Mesenchymal stem cell (in vitro differentiated cells and primary cell): ENCODE results near the gene ZC3H4.

Experiments used
- DNase-seq: peaks from one replicate; pipeline ENCODE4 v3.0.0-alpha.2; 2013
- H2AFZ ChIP-seq: one replicate; pipeline ENCODE4 v1.6.1; 2013; ENCODE audit warnings: low read depth, mild to moderate bottlenecking, control low read depth, inconsistent platforms, low read length, moderate library complexity
- H2AK5ac ChIP-seq: 2 replicates; pipeline ENCODE4 v1.6.1; 2013; ENCODE audit warnings: low read length, moderate library complexity, mild to moderate bottlenecking, inconsistent platforms; ENCODE audit not compliant: severe bottlenecking
- H2BK120ac ChIP-seq: one replicate; pipeline ENCODE4 v1.6.1; 2013; ENCODE audit warnings: low read depth, mild to moderate bottlenecking, inconsistent platforms, low read length, moderate library complexity
- H2BK12ac ChIP-seq, 2 experiments: one replicate each; pipeline ENCODE4 v1.6.1; 2013; ENCODE audit warnings: inconsistent platforms in 2 of 2, low read length in 2 of 2, mild to moderate bottlenecking in 2 of 2, moderate library complexity in 2 of 2, control low read depth in 1 of 2
- H2BK15ac ChIP-seq: one replicate; pipeline ENCODE4 v1.6.1; 2013; ENCODE audit warnings: mild to moderate bottlenecking, low read depth, inconsistent platforms; ENCODE audit not compliant: poor library complexity, severe bottlenecking
- H2BK5ac ChIP-seq: 2 replicates; pipeline ENCODE4 v1.6.1; 2013; ENCODE audit warnings: low read depth, mild to moderate bottlenecking, low read length, control low read depth, inconsistent platforms; ENCODE audit not compliant: poor library complexity, severe bottlenecking
- H3K14ac ChIP-seq, 2 experiments: one replicate each; pipeline ENCODE4 v1.6.1; 2013; ENCODE audit warnings: inconsistent platforms in 2 of 2, low read length in 2 of 2, control low read depth in 1 of 2, mild to moderate bottlenecking in 1 of 2, moderate library complexity in 1 of 2
- H3K18ac ChIP-seq, 2 experiments: one replicate each; pipeline ENCODE4 v1.6.1; 2013; ENCODE audit warnings: inconsistent platforms in 2 of 2, low read length in 2 of 2, control low read depth in 1 of 2, low read depth in 1 of 2, mild to moderate bottlenecking in 1 of 2
- H3K23ac ChIP-seq, 2 experiments: one replicate each; pipeline ENCODE4 v1.6.1; 2013; ENCODE audit warnings: inconsistent platforms in 2 of 2, low read length in 2 of 2, mild to moderate bottlenecking in 2 of 2, moderate library complexity in 2 of 2, control low read depth in 1 of 2
- H3K27ac ChIP-seq: 2 replicates; pipeline ENCODE4 v1.5.1; 2013; ENCODE audit warnings: mild to moderate bottlenecking, moderate library complexity, low read length, control low read depth, inconsistent platforms; ENCODE audit not compliant: poor library complexity, severe bottlenecking
- H3K27me3 ChIP-seq, 2 experiments: 2 replicates each; pipeline versions ENCODE4 v1.6.1 to v1.7.0; 2013; ENCODE audit warnings: low read length in 2 of 2, mild to moderate bottlenecking in 2 of 2, moderate library complexity in 2 of 2, control low read depth in 1 of 2, inconsistent platforms in 1 of 2; ENCODE audit not compliant: control insufficient read depth in 1 of 2, insufficient read depth in 1 of 2
- H3K36me3 ChIP-seq, 2 experiments: 2 replicates each; pipeline versions ENCODE4 v1.6.1 to v1.7.0; 2013; ENCODE audit warnings: low read length in 2 of 2, control low read depth in 1 of 2, inconsistent platforms in 1 of 2, low read depth in 1 of 2, mild to moderate bottlenecking in 1 of 2; ENCODE audit not compliant: insufficient read depth in 2 of 2, control insufficient read depth in 1 of 2
- H3K4ac ChIP-seq, 2 experiments: one replicate each; pipeline ENCODE4 v1.6.1; 2013; ENCODE audit warnings: inconsistent platforms in 2 of 2, low read length in 2 of 2, mild to moderate bottlenecking in 2 of 2, moderate library complexity in 2 of 2, control low read depth in 1 of 2, low read depth in 1 of 2
- H3K4me1 ChIP-seq: 2 replicates; pipeline ENCODE4 v1.6.1; 2013; ENCODE audit warnings: low read depth, low read length, control low read depth; ENCODE audit not compliant: control insufficient read depth, insufficient read depth
- H3K4me2 ChIP-seq: 2 replicates; pipeline ENCODE4 v1.6.1; 2013; ENCODE audit warnings: low read length, mild to moderate bottlenecking, inconsistent platforms; ENCODE audit not compliant: poor library complexity, severe bottlenecking
- H3K4me3 ChIP-seq, 2 experiments: 2 replicates each; pipeline versions ENCODE4 v1.5.1 to v1.7.0; 2013; ENCODE audit warnings: low read length in 2 of 2, mild to moderate bottlenecking in 2 of 2, control low read depth in 1 of 2, low read depth in 1 of 2; ENCODE audit not compliant: insufficient read depth in 1 of 2
- H3K79me1 ChIP-seq: replicated peaks from 2 replicates; pipeline ENCODE4 v1.6.1; 2013; ENCODE audit warnings: mild to moderate bottlenecking, control low read depth, low read length, inconsistent platforms; ENCODE audit not compliant: poor library complexity, severe bottlenecking
- H3K9ac ChIP-seq: 2 replicates; pipeline ENCODE4 v1.7.0; 2013; ENCODE audit warnings: mild to moderate bottlenecking, low read length, moderate library complexity
- H3K9me3 ChIP-seq: 2 replicates; pipeline ENCODE4 v1.7.0; 2013; ENCODE audit warnings: mild to moderate bottlenecking, low read length; ENCODE audit not compliant: control insufficient read depth
- H4K8ac ChIP-seq: one replicate; pipeline ENCODE4 v1.6.1; 2013; ENCODE audit warnings: inconsistent platforms, mild to moderate bottlenecking, low read length, moderate library complexity
- H4K91ac ChIP-seq: one replicate; pipeline ENCODE4 v1.6.1; 2013; ENCODE audit warnings: mild to moderate bottlenecking, low read length, inconsistent platforms
- WGBS: methylation state at CpG from one replicate; pipeline ENCODE4 v1.1.7; 2013; ENCODE audit warnings: mixed read lengths; 5-methylcytosine and 5-hydroxymethylcytosine counted together

Gene ZC3H4

GRCh38 chr19:47153266-47153665, 39.7 kb upstream of the ZC3H4 start:
- Histone ChIP-seq H3K4me3 (no peak overlapping the region), H3K79me1 (peaks cover 24% of the 10 kb centered on the region), H2BK15ac (no peak overlapping the region), H2BK120ac (no peak overlapping the region), H3K9me3 (no peaks in the 10 kb centered on the region), H3K18ac (no peak overlapping the region), H2AFZ (no peak overlapping the region), H3K14ac (no peak overlapping the region), H4K8ac (no peak overlapping the region), H2BK12ac (no peak overlapping the region), H3K27ac (no peak overlapping the region), H2AK5ac (peak overlapping the region; percentile 33), H3K4me1 (peaks cover 9% of the 10 kb centered on the region), H4K91ac (no peak overlapping the region), H3K36me3 (peaks cover 29 to 79% of the 10 kb centered on the region in 2 experiments), H2BK5ac (no peak overlapping the region), H3K23ac (no peak overlapping the region), H3K4ac (no peak overlapping the region), H3K9ac (no peak overlapping the region), H3K4me2 (no peak overlapping the region), H3K27me3 (no peaks in the 10 kb centered on the region)
- no peak for DNase-seq
- 100% methylated on average over 1 of the region's 2 CpGs for WGBS

GRCh38 chr19:47152632-47153031, 39.1 kb upstream of the ZC3H4 start:
- H3K9ac ChIP-seq: no peak overlapping the region
- peaks cover 24% of the 10 kb centered on the region for H3K79me1 ChIP-seq
- no peak overlapping the region for H2AK5ac ChIP-seq
- H3K27me3 ChIP-seq: no peaks in the 10 kb centered on the region
- peaks cover 5% of the 10 kb centered on the region for H3K4me1 ChIP-seq
- no peak overlapping the region for H2AFZ ChIP-seq
- no peak overlapping the region for H4K8ac ChIP-seq
- H3K4me2 ChIP-seq: no peak overlapping the region
- H4K91ac ChIP-seq: no peak overlapping the region
- H3K23ac ChIP-seq: no peak overlapping the region
- H2BK5ac ChIP-seq: no peak overlapping the region
- peaks cover 29 to 79% of the 10 kb centered on the region in 2 experiments for H3K36me3 ChIP-seq
- no peak overlapping the region for H3K4me3 ChIP-seq
- no peak overlapping the region for H2BK15ac ChIP-seq
- H2BK12ac ChIP-seq: no peak overlapping the region
- no peak overlapping the region for H3K18ac ChIP-seq
- H3K14ac ChIP-seq: no peak overlapping the region
- H3K4ac ChIP-seq: no peak overlapping the region
- no peak for DNase-seq
- 95% methylated on average over 2 of the region's 2 CpGs for WGBS
- no peak overlapping the region for H2BK120ac ChIP-seq
- H3K27ac ChIP-seq: no peak overlapping the region
- H3K9me3 ChIP-seq: no peaks in the 10 kb centered on the region

- no peak for DNase-seq
- Histone ChIP-seq H3K9me3 (no peaks in the 10 kb centered on the region), H3K9ac (no peak overlapping the region), H3K14ac (no peak overlapping the region), H2BK120ac (no peak overlapping the region), H2BK12ac (no peak overlapping the region), H4K91ac (no peak overlapping the region), H3K18ac (no peak overlapping the region), H2BK5ac (no peak overlapping the region), H2BK15ac (no peak overlapping the region), H3K79me1 (peaks cover 24% of the 10 kb centered on the region), H3K4ac (no peak overlapping the region), H3K27ac (no peak overlapping the region), H2AK5ac (no peak overlapping the region), H3K36me3 (peaks cover 29 to 76% of the 10 kb centered on the region in 2 experiments), H4K8ac (no peak overlapping the region), H3K4me3 (no peak overlapping the region), H2AFZ (no peak overlapping the region), H3K4me2 (no peak overlapping the region), H3K23ac (no peak overlapping the region), H3K27me3 (no peaks in the 10 kb centered on the region), H3K4me1 (peaks cover 2% of the 10 kb centered on the region)
- no CpG with 5 or more reads among the region's 1 CpG for WGBS
Observed at GRCh38 chr19:47152205-47152604, 38.6 kb upstream of the ZC3H4 start.

- Histone ChIP-seq H2AK5ac (no peak overlapping the region), H3K14ac (no peak overlapping the region), H2BK12ac (no peak overlapping the region), H2BK120ac (no peak overlapping the region), H2BK5ac (no peak overlapping the region), H2AFZ (no peak overlapping the region), H3K27ac (no peak overlapping the region), H3K4me2 (no peak overlapping the region), H3K18ac (no peak overlapping the region), H3K4me3 (no peak overlapping the region), H2BK15ac (no peak overlapping the region), H3K27me3 (no peaks in the 10 kb centered on the region), H3K4me1 (peaks cover 2% of the 10 kb centered on the region), H3K9ac (no peak overlapping the region), H3K36me3 (peaks cover 30 to 74% of the 10 kb centered on the region in 2 experiments), H4K8ac (no peak overlapping the region), H3K9me3 (no peaks in the 10 kb centered on the region), H3K79me1 (peaks cover 25% of the 10 kb centered on the region), H3K4ac (no peak overlapping the region), H4K91ac (no peak overlapping the region), H3K23ac (no peak overlapping the region)
- DNase-seq: no peak
- WGBS: 99% methylated on average over 3 of the region's 3 CpGs
Observed at GRCh38 chr19:47151627-47152026, 38.1 kb upstream of the ZC3H4 start.
